ENCODE results near the gene RXRA.

RXRA gene

GRCh38 chr9:134352247-134352933 lies 26.1 kb downstream of the RXRA start:
- H3K27ac ChIP-seq = no peak overlapping the region
- TF ChIP-seq ZFX (IDR thresholded peaks at IDR 0.05; ENCODE audit: borderline replicate concordance) (no peak), CTCF (IDR thresholded peaks at IDR 0.05) (no peak)

- H3K27ac ChIP-seq = no peak overlapping the region
- TF ChIP-seq CTCF (IDR thresholded peaks at IDR 0.05) (no peak), ZFX (IDR thresholded peaks at IDR 0.05; ENCODE audit: borderline replicate concordance) (no peak)
Measured at GRCh38 chr9:134353539-134353938, 27.3 kb downstream of the RXRA start.

- H3K27ac ChIP-seq = no peak overlapping the region
- TF ChIP-seq CTCF (IDR thresholded peaks at IDR 0.05) = no peak
- no peak for TF ChIP-seq ZFX (IDR thresholded peaks at IDR 0.05; ENCODE audit: borderline replicate concordance)
Measured at GRCh38 chr9:134355158-134355557, 28.9 kb downstream of the RXRA start.

- no peak for TF ChIP-seq CTCF (IDR thresholded peaks at IDR 0.05)
- TF ChIP-seq ZFX (IDR thresholded peaks at IDR 0.05; ENCODE audit: borderline replicate concordance) = no peak
- no peak overlapping the region; the same call in 1 of the 2 replicates for H3K27ac ChIP-seq
Measured at GRCh38 chr9:134355561-134356279, 29.5 kb downstream of the RXRA start.

GRCh38 chr9:134356496-134357470 lies 30.5 kb downstream of the RXRA start:
- peak overlapping the region; percentile 46 for H3K27ac ChIP-seq
- no peak for TF ChIP-seq ZFX (IDR thresholded peaks at IDR 0.05; ENCODE audit: borderline replicate concordance)
- no peak for TF ChIP-seq CTCF (IDR thresholded peaks at IDR 0.05)

GRCh38 chr9:134357631-134358025 lies 31.4 kb downstream of the RXRA start:
- peak overlapping the region; percentile 46 for H3K27ac ChIP-seq
- no peak for TF ChIP-seq CTCF (IDR thresholded peaks at IDR 0.05)
- no peak for TF ChIP-seq ZFX (IDR thresholded peaks at IDR 0.05; ENCODE audit: borderline replicate concordance)

Measured in 22Rv1 (cell line).